Esophagus muscularis mucosa (tissue), 4 donors: ENCODE measurements around the gene BLOC1S5.

Experiments used
- CTCF ChIP-seq, 3 experiments: fragments of 200-600 bp in 2 of 3; fragments of 450-650 bp in 1 of 3; sonication (generic) in 2 of 3; IDR thresholded peaks; one replicate each; pipeline ENCODE4 v1.5.1; 2017 to 2019; ENCODE audit warnings: antibody characterized with exemption in 3 of 3, mild to moderate bottlenecking in 2 of 3, moderate library complexity in 1 of 3
- EP300 ChIP-seq: sonication (generic); formaldehyde crosslinking; IDR thresholded peaks from one replicate; pipeline ENCODE4 v1.6.1; 2017; ENCODE audit warnings: antibody characterized with exemption
- POLR2A ChIP-seq: fragments of 450-650 bp; IDR thresholded peaks from one replicate; pipeline ENCODE4 v1.6.1; 2017; ENCODE audit warnings: antibody characterized with exemption, moderate library complexity, mild to moderate bottlenecking, low read depth

- no peak for TF ChIP-seq POLR2A
- no peak for TF ChIP-seq CTCF (IDR thresholded peaks at IDR 0.05)
- TF ChIP-seq EP300 = no peak
Measured at GRCh38 chr6:7976485-7977056, 87.6 kb downstream of the BLOC1S5 start.
